ENCODE results near the gene BSDC1.

The BSDC1 gene

DNA sequence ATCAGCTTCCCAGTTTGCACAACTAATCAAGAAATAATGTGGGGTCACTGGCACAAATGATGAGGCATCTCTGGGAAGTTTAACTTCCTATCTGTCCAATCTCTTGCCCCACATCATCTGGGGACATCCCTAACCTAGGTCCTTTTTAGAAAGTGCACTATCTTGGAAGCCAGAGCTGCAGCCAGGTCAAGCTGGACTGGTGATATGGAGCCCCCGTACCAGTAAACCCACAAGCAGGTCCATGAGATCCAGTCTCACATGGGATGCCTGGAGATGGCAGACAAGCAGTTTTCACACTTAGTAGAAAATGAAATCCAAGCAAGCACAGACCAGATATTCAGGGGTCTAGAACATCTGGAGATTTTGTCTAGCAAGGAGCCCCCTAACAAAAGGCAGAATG is 27.5 kb upstream of the BSDC1 start:
- Histone ChIP-seq H3K79me2 (ENCODE audit: insufficient read depth, low read length) (no peaks in the 10 kb centered on the region), H3F3A (ENCODE audit: insufficient read depth) (no peaks in the 10 kb centered on the region), H3K4me2 (ENCODE audit: low read depth, low read length, poor library complexity, severe bottlenecking) (no peak overlapping the region), H3K9me2 (replicated peaks; ENCODE audit: insufficient read depth, low read length) (no peaks in the 10 kb centered on the region), H4K20me1 (ENCODE audit: low read depth, low read length) (no peaks in the 10 kb centered on the region), H3K27me3 (ENCODE audit: low read length) (no peaks in the 10 kb centered on the region), H3K36me3 (ENCODE audit: low read length) (no peaks in the 10 kb centered on the region), H3K4me3 (ENCODE audit: insufficient read depth, low read length, poor library complexity, severe bottlenecking) (no peak overlapping the region), H3K9ac (ENCODE audit: low read length) (no peak overlapping the region), H3K9me3 (ENCODE audit: insufficient read depth, low read length) (no peaks in the 10 kb centered on the region), H2AFZ (ENCODE audit: low read depth, low read length, severe bottlenecking) (no peak overlapping the region), H3K27ac (ENCODE audit: low read depth, low read length) (no peak overlapping the region)
- TF ChIP-seq EZH2phosphoT487 (conservative IDR thresholded peaks at IDR 0.05; ENCODE audit: low read length): no peak
- TF ChIP-seq, protein P1, sequence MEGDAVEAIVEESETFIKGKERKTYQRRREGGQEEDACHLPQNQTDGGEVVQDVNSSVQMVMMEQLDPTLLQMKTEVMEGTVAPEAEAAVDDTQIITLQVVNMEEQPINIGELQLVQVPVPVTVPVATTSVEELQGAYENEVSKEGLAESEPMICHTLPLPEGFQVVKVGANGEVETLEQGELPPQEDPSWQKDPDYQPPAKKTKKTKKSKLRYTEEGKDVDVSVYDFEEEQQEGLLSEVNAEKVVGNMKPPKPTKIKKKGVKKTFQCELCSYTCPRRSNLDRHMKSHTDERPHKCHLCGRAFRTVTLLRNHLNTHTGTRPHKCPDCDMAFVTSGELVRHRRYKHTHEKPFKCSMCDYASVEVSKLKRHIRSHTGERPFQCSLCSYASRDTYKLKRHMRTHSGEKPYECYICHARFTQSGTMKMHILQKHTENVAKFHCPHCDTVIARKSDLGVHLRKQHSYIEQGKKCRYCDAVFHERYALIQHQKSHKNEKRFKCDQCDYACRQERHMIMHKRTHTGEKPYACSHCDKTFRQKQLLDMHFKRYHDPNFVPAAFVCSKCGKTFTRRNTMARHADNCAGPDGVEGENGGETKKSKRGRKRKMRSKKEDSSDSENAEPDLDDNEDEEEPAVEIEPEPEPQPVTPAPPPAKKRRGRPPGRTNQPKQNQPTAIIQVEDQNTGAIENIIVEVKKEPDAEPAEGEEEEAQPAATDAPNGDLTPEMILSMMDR (IDR thresholded peaks at IDR 0.05; ENCODE audit: insufficient read depth, low read length, poor library complexity, severe bottlenecking): no peak

DNA sequence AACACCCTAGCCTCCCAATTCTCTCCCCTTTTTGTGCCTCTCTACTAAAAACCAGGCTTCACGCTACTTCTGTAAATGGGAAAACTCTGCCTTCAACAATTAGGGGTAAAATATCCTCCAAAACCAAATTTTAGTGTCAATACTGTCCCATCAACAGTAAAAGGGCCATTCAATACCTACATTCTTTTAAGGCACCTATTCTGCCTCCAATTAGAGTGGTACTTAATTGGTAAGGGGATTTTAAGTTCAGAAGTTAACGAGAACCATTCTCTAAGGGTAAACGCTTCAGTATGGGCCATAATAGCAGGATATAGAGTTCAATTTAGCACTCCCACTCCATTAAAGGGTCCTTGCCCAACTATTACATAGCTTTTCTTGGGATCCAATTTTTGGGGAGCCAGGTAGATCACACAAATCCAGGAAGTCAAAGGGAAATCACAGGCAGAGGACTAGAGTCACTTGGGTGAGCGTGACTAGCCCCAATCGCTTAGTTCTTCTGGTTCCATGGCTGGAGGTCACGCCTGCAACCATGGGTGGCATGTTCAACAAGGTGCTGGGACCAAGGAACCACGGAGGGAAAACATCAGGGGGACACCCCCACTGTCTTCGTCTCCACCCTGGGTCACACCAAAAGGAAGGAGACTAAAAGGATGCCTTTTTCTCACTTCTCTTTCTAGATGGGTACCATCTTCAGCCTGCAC is 20.1 kb upstream of the BSDC1 start:
- Histone ChIP-seq H3K4me3 (ENCODE audit: insufficient read depth, low read length, poor library complexity, severe bottlenecking) (no peak overlapping the region), H3K79me2 (ENCODE audit: insufficient read depth, low read length) (no peaks in the 10 kb centered on the region), H3K4me2 (ENCODE audit: low read depth, low read length, poor library complexity, severe bottlenecking) (no peak overlapping the region), H3K27me3 (ENCODE audit: low read length) (no peaks in the 10 kb centered on the region), H3K9ac (ENCODE audit: low read length) (no peak overlapping the region), H2AFZ (ENCODE audit: low read depth, low read length, severe bottlenecking) (no peak overlapping the region), H3K9me2 (replicated peaks; ENCODE audit: insufficient read depth, low read length) (no peaks in the 10 kb centered on the region), H3K36me3 (ENCODE audit: low read length) (no peaks in the 10 kb centered on the region), H3F3A (ENCODE audit: insufficient read depth) (no peaks in the 10 kb centered on the region), H3K27ac (ENCODE audit: low read depth, low read length) (no peak overlapping the region), H4K20me1 (ENCODE audit: low read depth, low read length) (no peaks in the 10 kb centered on the region), H3K9me3 (ENCODE audit: insufficient read depth, low read length) (peaks cover 4% of the 10 kb centered on the region; the same call in 1 of the 2 replicates)
- no peak for TF ChIP-seq EZH2phosphoT487 (conservative IDR thresholded peaks at IDR 0.05; ENCODE audit: low read length)
- TF ChIP-seq, protein P1 (IDR thresholded peaks at IDR 0.05; ENCODE audit: insufficient read depth, low read length, poor library complexity, severe bottlenecking): no peak

DNA sequence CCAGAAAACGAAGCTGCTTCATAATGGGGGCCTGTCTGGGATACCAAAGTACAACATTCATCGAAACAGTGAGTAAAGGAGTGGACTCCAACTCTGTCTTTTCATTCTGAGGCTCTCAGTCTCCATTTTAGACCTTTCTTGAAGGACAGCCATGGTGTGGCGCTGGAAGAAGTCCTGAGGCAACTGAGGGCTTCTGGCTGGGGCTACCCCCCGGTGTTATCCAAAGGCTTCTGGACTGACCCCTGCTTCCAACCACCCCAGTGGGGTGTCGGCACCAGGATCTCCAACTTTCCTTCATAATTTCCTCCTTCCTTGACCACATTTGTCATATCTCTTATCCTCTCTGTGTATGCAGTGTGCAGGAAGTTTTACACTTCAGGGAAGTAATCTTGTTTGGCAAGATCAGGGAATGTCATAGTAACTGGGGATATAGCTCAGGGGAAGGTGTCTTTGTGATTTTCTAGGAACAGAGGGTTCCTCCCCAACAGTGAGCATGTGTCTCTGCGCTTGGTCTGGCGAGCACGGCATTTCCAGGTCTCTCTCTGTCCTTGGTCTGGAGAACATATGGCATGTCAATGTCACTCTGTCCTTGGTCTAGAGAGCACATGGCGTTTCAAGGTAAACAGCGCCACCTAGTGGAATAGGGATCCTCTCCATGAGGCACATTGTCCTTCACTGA is 19.4 kb upstream of the BSDC1 start:
- H3K9me3 ChIP-seq (ENCODE audit: insufficient read depth, low read length): peaks cover 4% of the 10 kb centered on the region; the same call in 1 of the 2 replicates
- no peaks in the 10 kb centered on the region for H4K20me1 ChIP-seq (ENCODE audit: low read depth, low read length)
- peak overlapping the region; percentile 36 for H2AFZ ChIP-seq (ENCODE audit: low read depth, low read length, severe bottlenecking)
- no peak overlapping the region for H3K27ac ChIP-seq (ENCODE audit: low read depth, low read length)
- TF ChIP-seq EZH2phosphoT487 (conservative IDR thresholded peaks at IDR 0.05; ENCODE audit: low read length): no peak
- TF ChIP-seq, protein P1 (IDR thresholded peaks at IDR 0.05; ENCODE audit: insufficient read depth, low read length, poor library complexity, severe bottlenecking): peak; percentile 56
- H3K9me2 ChIP-seq (replicated peaks; ENCODE audit: insufficient read depth, low read length): no peaks in the 10 kb centered on the region
- no peak overlapping the region for H3K4me3 ChIP-seq (ENCODE audit: insufficient read depth, low read length, poor library complexity, severe bottlenecking)
- H3F3A ChIP-seq (ENCODE audit: insufficient read depth): no peaks in the 10 kb centered on the region
- no peaks in the 10 kb centered on the region for H3K36me3 ChIP-seq (ENCODE audit: low read length)
- H3K79me2 ChIP-seq (ENCODE audit: insufficient read depth, low read length): no peaks in the 10 kb centered on the region
- no peaks in the 10 kb centered on the region for H3K27me3 ChIP-seq (ENCODE audit: low read length)
- no peak overlapping the region for H3K9ac ChIP-seq (ENCODE audit: low read length)
- no peak overlapping the region for H3K4me2 ChIP-seq (ENCODE audit: low read depth, low read length, poor library complexity, severe bottlenecking)

All from SU-DHL-6 (cell line).